NCI-H1105 (cell line): ENCODE results near the gene SERPIND1.
"Not testable (repeated sequence)": the region's sequence is repeated elsewhere in the genome, so short reads cannot be mapped to it uniquely, and the experiment has no call there.

Experiments
- DNase-seq: peaks from one replicate; lab custom pipeline; 2025; lab: John Stamatoyannopoulos, UW

SERPIND1 gene

GRCh38 chr22:20815477-20816050 lies 41.7 kb downstream of the SERPIND1 start:
- no peak for DNase-seq

GRCh38 chr22:20816559-20816958 lies 42.6 kb downstream of the SERPIND1 start:
- DNase-seq: no peak

GRCh38 chr22:20818471-20818870 lies 44.6 kb downstream of the SERPIND1 start:
- no peak for DNase-seq

GRCh38 chr22:20819471-20819870 lies 45.6 kb downstream of the SERPIND1 start:
- DNase-seq: no peak

- not testable (repeated sequence) for DNase-seq
Observed at GRCh38 chr22:20821717-20822239, 47.9 kb downstream of the SERPIND1 start.

- no peak for DNase-seq
Observed at GRCh38 chr22:20822240-20822639, 48.3 kb downstream of the SERPIND1 start.

GRCh38 chr22:20823264-20823663 lies 49.4 kb downstream of the SERPIND1 start:
- DNase-seq: no peak

GRCh38 chr22:20825216-20825615 lies 51.3 kb downstream of the SERPIND1 start:
- DNase-seq: not testable (repeated sequence)

- no peak for DNase-seq
Observed at GRCh38 chr22:20825624-20826023, 51.7 kb downstream of the SERPIND1 start.

- not testable (repeated sequence) for DNase-seq
Observed at GRCh38 chr22:20826373-20827152, 52.6 kb downstream of the SERPIND1 start.

GRCh38 chr22:20829491-20830134 lies 55.7 kb downstream of the SERPIND1 start:
- no peak for DNase-seq

GRCh38 chr22:20833225-20833665 lies 59.3 kb downstream of the SERPIND1 start:
- no peak for DNase-seq

GRCh38 chr22:20834206-20834605 lies 60.3 kb downstream of the SERPIND1 start:
- no peak for DNase-seq

- DNase-seq: no peak
Observed at GRCh38 chr22:20834725-20835124, 60.8 kb downstream of the SERPIND1 start.
